ENCODE measurements around the gene SPG21. TPM values are rescaled to one million over a fixed set of nuclear protein-coding genes. Genes with fewer than 3 reads are reported as not detected.

The SPG21 gene
- total RNA-seq, 1 experiment from 2014 or later = 111 TPM

DNA sequence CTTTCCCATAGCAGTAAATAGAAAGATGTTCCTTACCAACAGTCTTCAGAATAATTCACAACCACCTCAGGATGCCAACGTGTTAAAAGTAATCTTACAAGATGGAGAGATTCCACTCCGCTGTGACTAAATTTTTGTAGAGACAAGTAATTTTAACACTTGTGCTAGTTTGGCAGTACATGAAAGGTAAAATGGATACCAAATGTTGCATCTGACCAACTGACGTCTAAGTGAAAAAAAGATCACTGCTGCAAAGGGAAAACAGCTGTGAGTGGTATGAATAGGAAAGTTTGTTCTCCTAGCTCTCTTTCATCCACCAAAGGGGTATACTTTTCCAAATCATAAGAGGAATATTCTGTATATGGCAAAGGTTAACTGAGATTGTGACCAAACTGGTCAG is 2.6 kb downstream of the SPG21 start:
- no peak overlapping the region for H3K4me3 ChIP-seq (ENCODE audit: low read length)
- no peak overlapping the region for H3K27ac ChIP-seq (ENCODE audit: low read length)
- peak overlapping the region; percentile 24 for H3K4me2 ChIP-seq (ENCODE audit: low read depth, low read length, poor library complexity, severe bottlenecking)
- H4K20me1 ChIP-seq (ENCODE audit: insufficient read depth, low read depth, low read length) = no peaks in the 10 kb centered on the region
- DNase-seq = no peak
- peaks cover 11% of the 10 kb centered on the region for H3K36me3 ChIP-seq (ENCODE audit: insufficient read depth, low read length)
- peaks cover 44% of the 10 kb centered on the region for H3K4me1 ChIP-seq (ENCODE audit: low read length)
- H3K9me3 ChIP-seq (ENCODE audit: low read length) = no peaks in the 10 kb centered on the region
- no peak overlapping the region for H2AFZ ChIP-seq (ENCODE audit: low read length)
- no peaks in the 10 kb centered on the region for H3K9me2 ChIP-seq (replicated peaks; ENCODE audit: insufficient read depth, low read length)
- no peak overlapping the region for H3K9ac ChIP-seq (ENCODE audit: low read length)
- no peaks in the 10 kb centered on the region for H3K27me3 ChIP-seq (ENCODE audit: low read length)
- H3K79me2 ChIP-seq (ENCODE audit: low read length) = peaks cover 62% of the 10 kb centered on the region

DNA sequence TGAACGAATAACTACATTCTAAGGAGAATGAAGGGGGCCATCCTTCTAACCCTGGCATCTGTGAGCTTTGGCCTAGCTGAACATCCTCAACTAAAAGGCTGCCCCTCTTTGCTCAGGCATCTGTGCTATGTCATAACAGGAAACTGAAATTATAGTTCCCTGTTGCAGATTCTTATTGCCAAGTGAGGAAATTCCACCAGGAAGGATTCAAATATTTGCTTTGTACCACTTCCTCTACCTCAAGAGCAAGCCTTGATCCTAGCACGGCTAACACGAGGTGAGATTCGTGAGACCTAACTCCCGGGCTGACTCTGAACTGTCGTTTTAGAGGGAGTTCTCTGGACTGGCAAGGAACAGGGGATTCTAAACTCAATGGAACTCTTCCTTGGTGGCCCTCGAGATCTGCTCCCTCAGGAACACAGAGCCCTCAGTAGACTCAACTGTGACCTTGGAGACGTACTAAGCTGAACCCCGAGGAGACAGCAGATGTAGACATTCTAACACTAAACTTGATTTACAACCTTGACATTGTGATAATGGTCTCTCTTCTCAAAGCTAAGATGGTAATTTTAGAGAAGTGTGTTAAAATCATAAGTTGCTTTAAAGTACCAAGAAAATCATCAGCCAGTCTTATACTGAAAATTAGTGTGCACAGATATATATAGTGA is 4.2 kb downstream of the SPG21 start:
- Histone ChIP-seq H3K27me3 (ENCODE audit: low read length) (no peaks in the 10 kb centered on the region), H4K20me1 (ENCODE audit: insufficient read depth, low read depth, low read length) (no peaks in the 10 kb centered on the region), H3K79me2 (ENCODE audit: low read length) (peaks cover 62% of the 10 kb centered on the region), H3K36me3 (ENCODE audit: insufficient read depth, low read length) (peaks cover 11% of the 10 kb centered on the region), H3K27ac (ENCODE audit: low read length) (peak overlapping the region; percentile 9), H3K9me2 (replicated peaks; ENCODE audit: insufficient read depth, low read length) (no peaks in the 10 kb centered on the region), H2AFZ (ENCODE audit: low read length) (no peak overlapping the region), H3K4me2 (ENCODE audit: low read depth, low read length, poor library complexity, severe bottlenecking) (peak overlapping the region; percentile 24), H3K4me3 (ENCODE audit: low read length) (no peak overlapping the region), H3K9me3 (ENCODE audit: low read length) (no peaks in the 10 kb centered on the region), H3K9ac (ENCODE audit: low read length) (peak overlapping the region; percentile 1; the same call in 1 of the 2 replicates), H3K4me1 (ENCODE audit: low read length) (peaks cover 40% of the 10 kb centered on the region)
- no peak for DNase-seq

DNA sequence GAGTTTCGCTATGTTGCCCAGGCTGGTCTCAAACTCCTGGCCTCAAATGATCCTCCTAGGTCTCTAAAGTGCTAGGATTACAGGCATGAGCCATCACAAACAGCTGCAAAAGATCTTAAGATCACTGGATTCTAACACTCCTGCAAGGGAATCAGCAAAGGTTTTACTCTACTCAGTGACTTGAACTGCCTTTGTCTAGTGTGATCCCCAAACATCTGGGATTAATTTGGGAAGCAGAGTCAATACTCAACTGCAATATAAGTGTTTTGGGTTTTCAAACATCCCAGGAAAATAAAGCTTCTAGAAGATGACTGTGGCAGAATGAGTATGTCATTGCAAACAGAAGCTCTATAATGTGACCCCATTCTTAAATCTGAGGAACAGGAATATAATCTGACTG is 7.2 kb downstream of the SPG21 start:
- Histone ChIP-seq H3K27me3 (ENCODE audit: low read length) (no peaks in the 10 kb centered on the region), H3K4me1 (ENCODE audit: low read length) (peaks cover 27% of the 10 kb centered on the region), H3K9me3 (ENCODE audit: low read length) (no peaks in the 10 kb centered on the region), H3K9me2 (replicated peaks; ENCODE audit: insufficient read depth, low read length) (no peaks in the 10 kb centered on the region), H3K4me2 (ENCODE audit: low read depth, low read length, poor library complexity, severe bottlenecking) (no peak overlapping the region), H2AFZ (ENCODE audit: low read length) (no peak overlapping the region), H3K36me3 (ENCODE audit: insufficient read depth, low read length) (peaks cover 22% of the 10 kb centered on the region), H3K79me2 (ENCODE audit: low read length) (peaks cover 41% of the 10 kb centered on the region), H4K20me1 (ENCODE audit: insufficient read depth, low read depth, low read length) (no peaks in the 10 kb centered on the region), H3K9ac (ENCODE audit: low read length) (no peak overlapping the region), H3K4me3 (ENCODE audit: low read length) (no peak overlapping the region), H3K27ac (ENCODE audit: low read length) (no peak overlapping the region)
- no peak for DNase-seq

DNA sequence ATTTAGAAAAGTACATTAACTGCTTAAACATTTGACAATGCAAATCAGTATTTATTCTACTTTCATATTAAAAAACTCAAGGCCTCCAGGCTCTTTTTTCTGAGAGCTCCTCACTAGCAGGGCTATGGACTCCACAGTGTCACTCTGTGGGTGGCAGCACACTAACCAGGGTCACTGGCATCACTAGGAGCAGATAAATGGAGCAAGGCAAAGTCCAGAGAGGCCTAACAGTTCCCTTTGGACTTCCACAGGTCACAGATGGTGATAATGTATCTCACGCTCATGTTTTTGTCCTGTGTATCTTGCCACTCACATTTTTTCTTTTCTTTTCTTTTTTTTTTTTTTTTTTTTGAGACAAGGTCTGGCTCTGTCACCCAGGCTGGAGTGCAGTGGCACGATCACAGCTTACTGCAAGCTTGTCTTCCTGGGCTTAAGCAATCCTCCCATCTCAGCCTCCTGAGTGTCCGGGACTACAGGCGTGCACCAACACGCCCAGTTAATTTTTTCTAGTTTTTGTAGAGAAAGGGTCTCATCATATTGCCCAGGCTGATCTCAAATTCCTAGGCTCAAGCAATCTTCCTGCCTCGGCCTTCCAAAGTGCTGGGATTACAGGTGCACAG is 7.8 kb downstream of the SPG21 start:
- Histone ChIP-seq H4K20me1 (ENCODE audit: insufficient read depth, low read depth, low read length) (no peaks in the 10 kb centered on the region), H3K27me3 (ENCODE audit: low read length) (no peaks in the 10 kb centered on the region), H3K4me3 (ENCODE audit: low read length) (no peak overlapping the region), H3K9me2 (replicated peaks; ENCODE audit: insufficient read depth, low read length) (no peaks in the 10 kb centered on the region), H3K9ac (ENCODE audit: low read length) (no peak overlapping the region), H3K79me2 (ENCODE audit: low read length) (peaks cover 35% of the 10 kb centered on the region), H3K4me1 (ENCODE audit: low read length) (peaks cover 22% of the 10 kb centered on the region), H3K4me2 (ENCODE audit: low read depth, low read length, poor library complexity, severe bottlenecking) (no peak overlapping the region), H2AFZ (ENCODE audit: low read length) (no peak overlapping the region), H3K9me3 (ENCODE audit: low read length) (no peaks in the 10 kb centered on the region), H3K27ac (ENCODE audit: low read length) (no peak overlapping the region), H3K36me3 (ENCODE audit: insufficient read depth, low read length) (peaks cover 16% of the 10 kb centered on the region)
- DNase-seq = no peak

DNA sequence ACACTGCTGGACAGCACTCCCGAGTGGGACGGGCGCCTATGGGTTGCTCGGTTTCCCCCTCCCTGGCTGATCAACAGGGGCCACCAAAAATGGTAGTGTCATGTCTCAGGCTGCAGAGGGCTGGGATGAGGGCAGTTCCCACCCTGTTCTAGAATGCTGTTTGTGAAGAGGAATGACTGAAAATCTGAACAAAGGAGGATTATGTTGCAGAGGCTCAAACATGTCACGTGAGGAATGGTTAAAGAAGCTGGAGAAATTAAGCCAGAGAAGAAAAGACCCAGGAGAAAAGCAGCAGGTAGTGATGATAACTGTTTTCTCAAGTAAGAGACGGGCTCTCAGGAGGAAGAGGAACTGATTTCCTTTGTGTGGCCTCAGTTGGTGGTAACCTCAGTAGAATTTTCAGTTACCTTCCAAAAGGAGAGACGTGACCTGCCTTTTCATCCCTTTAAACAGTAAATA is 10.4 kb downstream of the SPG21 start:
- H3K4me1 ChIP-seq (ENCODE audit: low read length) = peaks cover 7% of the 10 kb centered on the region
- H3K36me3 ChIP-seq (ENCODE audit: insufficient read depth, low read length) = peaks cover 27% of the 10 kb centered on the region
- no peak overlapping the region for H3K27ac ChIP-seq (ENCODE audit: low read length)
- no peak overlapping the region for H2AFZ ChIP-seq (ENCODE audit: low read length)
- peaks cover 13% of the 10 kb centered on the region for H3K79me2 ChIP-seq (ENCODE audit: low read length)
- no peak overlapping the region for H3K4me2 ChIP-seq (ENCODE audit: low read depth, low read length, poor library complexity, severe bottlenecking)
- H4K20me1 ChIP-seq (ENCODE audit: insufficient read depth, low read depth, low read length) = no peaks in the 10 kb centered on the region
- no peaks in the 10 kb centered on the region for H3K9me2 ChIP-seq (replicated peaks; ENCODE audit: insufficient read depth, low read length)
- H3K27me3 ChIP-seq (ENCODE audit: low read length) = no peaks in the 10 kb centered on the region
- no peak overlapping the region for H3K9ac ChIP-seq (ENCODE audit: low read length)
- no peaks in the 10 kb centered on the region for H3K9me3 ChIP-seq (ENCODE audit: low read length)
- DNase-seq = no peak
- no peak overlapping the region for H3K4me3 ChIP-seq (ENCODE audit: low read length)

DNA sequence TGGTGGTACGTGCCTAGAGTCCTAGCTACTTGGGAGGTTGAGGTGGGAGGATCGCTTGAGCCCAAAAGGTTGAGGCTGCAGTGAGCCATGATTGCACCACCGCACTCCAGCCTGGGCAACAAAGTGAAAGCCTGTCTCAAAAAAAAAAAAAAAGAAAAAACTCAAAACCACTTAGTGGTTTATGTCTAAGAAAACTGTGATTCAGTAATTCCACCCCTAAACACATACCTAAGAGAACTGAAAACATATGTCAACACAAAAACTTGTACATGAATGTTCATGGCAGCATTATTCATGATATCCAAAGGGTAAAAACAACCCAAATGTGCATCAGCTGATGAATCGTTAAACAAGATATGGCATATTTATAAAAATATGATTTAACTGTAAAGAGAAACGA is 14.3 kb downstream of the SPG21 start:
- Histone ChIP-seq H3K27me3 (ENCODE audit: low read length) (no peaks in the 10 kb centered on the region), H2AFZ (ENCODE audit: low read length) (no peak overlapping the region), H3K36me3 (ENCODE audit: insufficient read depth, low read length) (peaks cover 32% of the 10 kb centered on the region), H3K9me2 (replicated peaks; ENCODE audit: insufficient read depth, low read length) (no peaks in the 10 kb centered on the region), H3K4me1 (ENCODE audit: low read length) (peaks cover 6% of the 10 kb centered on the region; the same call in 1 of the 2 replicates), H3K4me2 (ENCODE audit: low read depth, low read length, poor library complexity, severe bottlenecking) (no peak overlapping the region), H4K20me1 (ENCODE audit: insufficient read depth, low read depth, low read length) (no peaks in the 10 kb centered on the region), H3K27ac (ENCODE audit: low read length) (no peak overlapping the region), H3K9ac (ENCODE audit: low read length) (no peak overlapping the region), H3K79me2 (ENCODE audit: low read length) (no peaks in the 10 kb centered on the region), H3K9me3 (ENCODE audit: low read length) (no peaks in the 10 kb centered on the region), H3K4me3 (ENCODE audit: low read length) (no peak overlapping the region)
- DNase-seq = no peak

DNA sequence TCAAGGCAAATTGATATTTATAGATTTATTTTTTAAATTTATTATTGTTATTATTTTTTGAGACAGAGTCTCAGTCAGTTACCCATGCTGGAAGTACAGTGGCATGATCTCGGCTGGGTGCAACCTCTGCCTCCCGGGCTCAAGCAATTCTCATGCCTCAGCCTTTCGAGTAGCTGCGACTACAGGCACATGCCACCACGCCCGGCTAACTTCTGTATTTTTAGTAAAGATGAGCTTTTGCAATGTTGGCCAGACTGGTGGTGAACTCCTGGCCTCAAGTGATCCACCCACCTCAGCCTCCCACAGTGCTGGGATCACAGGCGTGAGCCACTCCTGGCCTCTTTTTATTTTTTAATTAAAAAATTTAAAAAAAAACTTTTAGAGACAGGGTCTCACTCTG is 19.0 kb downstream of the SPG21 start:
- Histone ChIP-seq H3K27ac (ENCODE audit: low read length) (no peak overlapping the region), H3K27me3 (ENCODE audit: low read length) (no peaks in the 10 kb centered on the region), H2AFZ (ENCODE audit: low read length) (no peak overlapping the region), H3K9ac (ENCODE audit: low read length) (no peak overlapping the region), H3K9me3 (ENCODE audit: low read length) (no peaks in the 10 kb centered on the region), H3K79me2 (ENCODE audit: low read length) (no peaks in the 10 kb centered on the region), H3K4me3 (ENCODE audit: low read length) (no peak overlapping the region), H3K4me1 (ENCODE audit: low read length) (peaks cover 3% of the 10 kb centered on the region; the same call in 1 of the 2 replicates), H3K36me3 (ENCODE audit: insufficient read depth, low read length) (peaks cover 41% of the 10 kb centered on the region), H4K20me1 (ENCODE audit: insufficient read depth, low read depth, low read length) (no peaks in the 10 kb centered on the region), H3K9me2 (replicated peaks; ENCODE audit: insufficient read depth, low read length) (no peaks in the 10 kb centered on the region), H3K4me2 (ENCODE audit: low read depth, low read length, poor library complexity, severe bottlenecking) (no peak overlapping the region)
- DNase-seq = no peak

DNA sequence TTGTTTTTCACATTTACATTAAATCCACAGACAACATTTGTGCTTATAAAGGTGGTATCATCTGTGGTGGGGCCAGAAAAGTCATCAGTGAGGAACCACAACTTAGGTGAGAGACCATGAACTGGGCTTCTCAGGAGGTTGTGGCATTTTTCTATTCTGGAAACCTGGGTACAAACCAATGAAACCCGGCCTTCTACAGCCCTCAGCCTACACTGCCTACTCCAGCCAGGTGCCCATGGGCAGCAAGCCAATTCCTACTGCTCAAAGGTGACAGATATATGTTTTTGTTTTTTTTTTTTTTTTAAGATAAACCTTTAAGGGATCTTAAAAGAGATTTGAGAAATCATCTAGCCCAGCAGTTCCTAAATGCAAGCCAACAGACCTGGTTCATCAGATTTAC is 20.3 kb downstream of the SPG21 start:
- Histone ChIP-seq H3K4me1 (ENCODE audit: low read length) (no peaks in the 10 kb centered on the region), H4K20me1 (ENCODE audit: insufficient read depth, low read depth, low read length) (no peaks in the 10 kb centered on the region), H3K79me2 (ENCODE audit: low read length) (no peaks in the 10 kb centered on the region), H2AFZ (ENCODE audit: low read length) (no peak overlapping the region), H3K4me2 (ENCODE audit: low read depth, low read length, poor library complexity, severe bottlenecking) (no peak overlapping the region), H3K36me3 (ENCODE audit: insufficient read depth, low read length) (peaks cover 41% of the 10 kb centered on the region), H3K9ac (ENCODE audit: low read length) (no peak overlapping the region), H3K9me3 (ENCODE audit: low read length) (no peaks in the 10 kb centered on the region), H3K27ac (ENCODE audit: low read length) (no peak overlapping the region), H3K4me3 (ENCODE audit: low read length) (no peak overlapping the region), H3K27me3 (ENCODE audit: low read length) (no peaks in the 10 kb centered on the region), H3K9me2 (replicated peaks; ENCODE audit: insufficient read depth, low read length) (no peaks in the 10 kb centered on the region)
- DNase-seq = no peak

Data from Karpas-422 (cell line).